ENCODE measurements around the gene CHAF1A.
A peak's percentile ranks its signal among the peaks of the same experiment; 100 is the strongest.

Gene CHAF1A

GRCh38 chr19:4449639-4450028, 47.2 kb downstream of the CHAF1A start:
- DNase-seq (ENCODE audit: extremely low read depth, low read depth), result no peak

GRCh38 chr19:4452230-4452990, 50.0 kb downstream of the CHAF1A start:
- no peak for TF ChIP-seq CTCF (IDR thresholded peaks at IDR 0.05; ENCODE audit: low read depth, low read length)
- no peak for DNase-seq (ENCODE audit: extremely low read depth, low read depth)

More at GRCh38 chr19:4449639-4450028, 47.2 kb downstream of the CHAF1A start:
- TF ChIP-seq CTCF (IDR thresholded peaks at IDR 0.05; ENCODE audit: low read depth, low read length), result no peak

- DNase-seq (ENCODE audit: extremely low read depth, low read depth), result no peak
- no peak for TF ChIP-seq CTCF (IDR thresholded peaks at IDR 0.05; ENCODE audit: low read depth, low read length)
These were observed 51.1 kb downstream of the CHAF1A start for GRCh38 chr19:4453232-4454179.

GRCh38 chr19:4454747-4455718, 52.6 kb downstream of the CHAF1A start:
- peak; percentile 54 for DNase-seq (ENCODE audit: extremely low read depth, low read depth)
- TF ChIP-seq CTCF (IDR thresholded peaks at IDR 0.05; ENCODE audit: low read depth, low read length), result no peak

DNA sequence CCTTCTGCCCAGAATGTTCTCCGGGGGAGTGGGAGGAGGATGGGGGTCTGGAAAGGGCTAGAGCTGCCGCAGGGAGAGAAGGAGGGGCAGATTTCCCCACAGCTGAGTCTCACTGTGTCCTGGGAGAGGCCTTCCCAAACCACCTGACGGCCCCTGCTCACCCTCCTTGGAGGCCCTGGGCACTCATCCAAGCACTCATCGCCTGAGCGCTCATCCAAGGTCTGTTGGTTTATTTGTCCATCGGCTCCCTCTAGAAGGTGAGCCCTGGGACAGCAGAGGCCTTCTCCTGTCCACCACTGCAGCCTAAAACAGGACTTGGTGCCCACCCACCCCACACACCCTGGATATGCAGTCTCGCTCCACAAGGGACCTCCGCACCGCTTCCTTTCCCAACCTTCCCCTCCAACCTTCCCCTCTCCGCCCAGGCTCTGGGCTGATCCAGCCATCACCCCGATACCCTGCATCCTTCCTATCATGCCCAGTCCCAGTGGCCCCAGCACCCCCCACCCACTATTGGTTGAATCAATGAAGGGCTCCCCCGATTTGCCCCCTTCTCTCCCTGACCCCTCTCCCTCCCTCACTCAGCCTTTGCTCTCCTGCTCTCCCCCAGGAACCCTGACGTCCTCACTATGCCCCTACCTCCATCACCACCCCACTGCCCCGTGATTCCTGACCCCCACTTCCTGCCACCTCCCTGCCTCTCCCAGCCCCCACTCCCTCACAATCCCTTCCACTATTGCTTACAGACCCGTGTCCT, 53.5 kb downstream of the CHAF1A start:
- DNase-seq (ENCODE audit: extremely low read depth, low read depth), result peak; percentile 60
- TF ChIP-seq CTCF (IDR thresholded peaks at IDR 0.05; ENCODE audit: low read depth, low read length), result peak; percentile 7

- DNase-seq (ENCODE audit: extremely low read depth, low read depth), result no peak
- no peak for TF ChIP-seq CTCF (IDR thresholded peaks at IDR 0.05; ENCODE audit: low read depth, low read length)
These were observed 54.0 kb downstream of the CHAF1A start for GRCh38 chr19:4456476-4456842.
